K562 (cell line): ENCODE data around the gene TUBA3C. TPM values are rescaled to one million over a fixed set of nuclear protein-coding genes. Genes with fewer than 3 reads are reported as not detected.

Source experiments
- ATAC-seq: fragments of 200-7000 bp; cut with Tn5 transposase; 3 replicates; pipeline ENCODE4 v1.9.1; 2020; ENCODE audit warnings: moderate library complexity
- BruUV-seq: library from RNA; stranded (reverse); fragments of 400-500 nt; replicated peaks from 2 replicates; lab custom pipeline; 2021; lab: Mats Ljungman, UMichigan
- CTCF ChIA-PET: fragments of 300-600 bp; formaldehyde crosslinking; extraction: SDS; loops from one replicate; lab custom pipeline; 2021; ENCODE audit warnings: low intra/inter-chr PET ratio; lab: Yijun Ruan, JAX
- POLR2A ChIA-PET: fragments of 300-600, 350-650 bp; sonication (Branson Sonifier 250); formaldehyde crosslinking; extraction: SDS; loops from one replicate; lab custom pipeline; 2021; ENCODE audit warnings: antibody characterized with exemption, inconsistent platforms; lab: Yijun Ruan, JAX
- DNase-seq, 4 experiments: peaks; one replicate each; pipeline versions ENCODE4 v3.0.0 to v3.0.0-alpha.2; 2011 to 2018; ENCODE audit warnings: low spot score in 3 of 4, mixed read lengths in 3 of 4; ENCODE audit errors: extremely low read depth in 1 of 4
- FAIRE-seq: peaks from 2 replicates; lab custom pipeline; 2011; peaks lifted over from hg19 to GRCh38; lab: Jason Lieb, UNC
- H2AFZ ChIP-seq: 2 replicates; pipeline ENCODE4 v1.6.0; 2011; ENCODE audit warnings: low read depth, low read length, control low read depth, inconsistent platforms
- H3K27ac ChIP-seq: fragments of 200-600 bp; 3 replicates; pipeline ENCODE4 v1.8.0; 2011; ENCODE audit warnings: low read depth, mild to moderate bottlenecking, control low read depth, inconsistent platforms, low read length, moderate library complexity, mixed read lengths; ENCODE audit errors: extremely low read depth
- H3K27me3 ChIP-seq, 2 experiments: fragments of 300-600 bp in 1 of 2; 2 replicates in 1 of 2; 3 replicates in 1 of 2; pipeline versions ENCODE4 v1.6.0 to v1.8.0; 2011; ENCODE audit warnings: inconsistent platforms in 2 of 2, low read length in 2 of 2, mild to moderate bottlenecking in 1 of 2, mixed read lengths in 1 of 2, moderate library complexity in 1 of 2; ENCODE audit not compliant: control insufficient read depth in 2 of 2, insufficient read depth in 2 of 2
- H3K36me3 ChIP-seq: fragments of 300-600 bp; 3 replicates; pipeline ENCODE4 v1.8.0; 2011; ENCODE audit warnings: mild to moderate bottlenecking, low read length, inconsistent platforms; ENCODE audit not compliant: control insufficient read depth, insufficient read depth
- H3K4me1 ChIP-seq, 2 experiments: fragments of 200-600 bp in 1 of 2; replicated peaks in 1 of 2; 2 replicates in 1 of 2; 3 replicates in 1 of 2; pipeline versions ENCODE4 v1.5.1 to v1.8.0; 2011; ENCODE audit warnings: inconsistent platforms in 2 of 2, low read length in 2 of 2, mild to moderate bottlenecking in 1 of 2, mixed read lengths in 1 of 2, moderate library complexity in 1 of 2; ENCODE audit not compliant: control insufficient read depth in 2 of 2, insufficient read depth in 2 of 2
- H3K4me2 ChIP-seq: 2 replicates; pipeline ENCODE4 v1.6.1; 2011; ENCODE audit warnings: low read length, control low read depth, inconsistent platforms, mixed read lengths; ENCODE audit not compliant: insufficient read depth
- H3K4me3 ChIP-seq: fragments of 200-600 bp; sonication (generic), shearing (Covaris generic); 2 replicates; pipeline ENCODE4 v1.5.1; 2016; ENCODE audit warnings: control low read depth, inconsistent platforms
- H3K79me2 ChIP-seq: fragments of 200-600 bp; 3 replicates; pipeline ENCODE4 v1.8.0; 2011; ENCODE audit warnings: low read length, inconsistent platforms; ENCODE audit not compliant: control insufficient read depth, insufficient read depth
- H3K9ac ChIP-seq, 2 experiments: 2 replicates each; pipeline versions ENCODE4 v1.6.0 to v1.6.1; 2011; ENCODE audit warnings: low read depth in 2 of 2, low read length in 2 of 2, control low read depth in 1 of 2, inconsistent platforms in 1 of 2, mild to moderate bottlenecking in 1 of 2, mixed read lengths in 1 of 2; ENCODE audit not compliant: insufficient read depth in 1 of 2
- H3K9me1 ChIP-seq: one replicate; pipeline ENCODE4 v1.6.0; 2011; ENCODE audit warnings: inconsistent platforms, mild to moderate bottlenecking, low read length, moderate library complexity; ENCODE audit not compliant: control insufficient read depth, insufficient read depth
- H3K9me3 ChIP-seq: replicated peaks from 2 replicates; pipeline ENCODE4 v1.5.1; 2011; ENCODE audit warnings: low read depth, low read length, inconsistent platforms; ENCODE audit not compliant: control insufficient read depth, insufficient read depth
- H4K20me1 ChIP-seq: replicated peaks from 2 replicates; pipeline ENCODE4 v1.6.1; 2011; ENCODE audit warnings: low read length, inconsistent platforms, mixed read lengths; ENCODE audit not compliant: control insufficient read depth, insufficient read depth
- HDAC6 ChIP-seq: IDR thresholded peaks from 2 replicates; pipeline ENCODE4 v1.6.1; 2012; ENCODE audit warnings: low read depth, mild to moderate bottlenecking, control low read depth, inconsistent platforms, low read length, moderate library complexity
- MEF2D ChIP-seq: conservative IDR thresholded peaks from 2 replicates; pipeline ENCODE4 v1.6.1; 2016; ENCODE audit warnings: low read depth, missing genetic modification characterization, missing compliant biosample characterization
- ZNF174 ChIP-seq: fragments of 250-450 bp; sonication (Bioruptor Pico); IDR thresholded peaks from 2 replicates; pipeline ENCODE4 v1.4.0; 2020; ENCODE audit warnings: mild to moderate bottlenecking
- WGBS: fragments of 100-300 bp; shearing (Covaris generic); methylation state at CpG from one replicate; pipeline ENCODE4 v1.1.6; 2016; ENCODE audit warnings: low coverage, mixed read lengths; ENCODE audit not compliant: insufficient coverage; ENCODE audit errors: missing lambda C conversion rate; 5-methylcytosine and 5-hydroxymethylcytosine counted together
- in situ Hi-C: fragments of 300-500 bp; cut with MboI; formaldehyde crosslinking; loops from 4 replicates; pipeline ENCODE4 v1.15.0; 2018; ENCODE audit warnings: inconsistent platforms, mixed read lengths
- intact Hi-C: fragments of 100-400 bp; cut with micrococcal nuclease; formaldehyde crosslinking; loops from 2 replicates; pipeline ENCODE4 v1.14.2; 2022
- polyA plus RNA-seq, 8 experiments: library from polyadenylated mRNA; depleted of rRNA in 4 of 8; stranded (reverse) in 5 of 8; unstranded in 3 of 8; fragments of >200 nt; fragmentation: Nextera tagmentation in 2 of 8; fragmentation: Illumina TruSeq in 1 of 8; extraction: Ambion mirVana in 2 of 8; extraction: Trizol in 1 of 8; gene quantifications; 2 replicates each; pipeline versions ENCODE4 v1.2.1 to v1.2.3, GENCODE V29; 2011 to 2014; ENCODE audit warnings: inconsistent platforms in 1 of 8, missing spikeins in 1 of 8
- total RNA-seq, 7 experiments: library from RNA; depleted of rRNA in 6 of 7; stranded (reverse); fragments of >200 nt in 6 of 7; fragmentation: Illumina TruSeq in 2 of 7; extraction: Trizol in 2 of 7; gene quantifications; 2 replicates each; pipeline versions ENCODE4 v1.2.1 to v1.2.3, GENCODE V29; 2011 to 2021; ENCODE audit warnings: low replicate concordance in 1 of 7
- TF ChIP-seq, protein P1 (sequence below), 2 experiments: IDR thresholded peaks in 1 of 2; conservative IDR thresholded peaks in 1 of 2; 2 replicates each; pipeline ENCODE4 v1.6.1; 2016; ENCODE audit warnings: low read depth in 2 of 2, mild to moderate bottlenecking in 1 of 2, missing compliant biosample characterization in 1 of 2, missing genetic modification characterization in 1 of 2, moderate library complexity in 1 of 2

TUBA3C gene
- total and polyA plus RNA-seq, 9 of the 15 experiments (the other 6 are each of a cell fraction or from before 2014, with no cell fraction given): 0.10 to 4.2 (median 2.2) TPM

GRCh38 chr13:19184176-19184575 lies 2.6 kb upstream of the TUBA3C start:
- 3% methylated on average over 5 of the region's 5 CpGs for WGBS
- ATAC-seq: no peak
- no peaks in the 10 kb centered on the region for H3K36me3 ChIP-seq
- H3K27ac ChIP-seq: no peak overlapping the region
- H3K4me2 ChIP-seq: no peak overlapping the region
- no peaks in the 10 kb centered on the region for H4K20me1 ChIP-seq
- H3K79me2 ChIP-seq: no peaks in the 10 kb centered on the region
- ChIA-PET POLR2A (no interaction called here), CTCF (no interaction called here)
- no peak overlapping the region for H3K9ac ChIP-seq
- H3K9me3 ChIP-seq: no peaks in the 10 kb centered on the region
- H3K4me1 ChIP-seq: peaks cover 0 to 4% of the 10 kb centered on the region in 2 experiments; a peak in 1 of 5 replicates
- peaks cover under 1 to 8% of the 10 kb centered on the region in 2 experiments; a peak in 1 of 5 replicates for H3K27me3 ChIP-seq
- no peak for DNase-seq
- no peaks in the 10 kb centered on the region for H3K9me1 ChIP-seq
- intact Hi-C loops (no loop called here), in situ Hi-C loops (no loop called here)
- H3K4me3 ChIP-seq: no peak overlapping the region
- FAIRE-seq: no peak
- no peak for TF ChIP-seq ZNF174
- TF ChIP-seq, protein P1, sequence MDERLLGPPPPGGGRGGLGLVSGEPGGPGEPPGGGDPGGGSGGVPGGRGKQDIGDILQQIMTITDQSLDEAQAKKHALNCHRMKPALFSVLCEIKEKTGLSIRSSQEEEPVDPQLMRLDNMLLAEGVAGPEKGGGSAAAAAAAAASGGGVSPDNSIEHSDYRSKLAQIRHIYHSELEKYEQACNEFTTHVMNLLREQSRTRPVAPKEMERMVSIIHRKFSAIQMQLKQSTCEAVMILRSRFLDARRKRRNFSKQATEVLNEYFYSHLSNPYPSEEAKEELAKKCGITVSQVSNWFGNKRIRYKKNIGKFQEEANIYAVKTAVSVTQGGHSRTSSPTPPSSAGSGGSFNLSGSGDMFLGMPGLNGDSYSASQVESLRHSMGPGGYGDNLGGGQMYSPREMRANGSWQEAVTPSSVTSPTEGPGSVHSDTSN (CRISPR knock-in tag; IDR thresholded peaks at IDR 0.05; ENCODE audit: low read depth): no peak
- TF ChIP-seq, protein P1 (tag; conservative IDR thresholded peaks at IDR 0.05; ENCODE audit: low read depth): no peak
- TF ChIP-seq MEF2D (tag): no peak
- TF ChIP-seq HDAC6: no peak
- TF ChIP-seq, all 486 proteins: peak for 0
- BruUV-seq: no TSS peak
- no peak overlapping the region for H2AFZ ChIP-seq
